Endothelial cell of umbilical vein (primary cell): Measurements from ENCODE around the gene ATXN7L1. TPM values are rescaled to one million over a fixed set of nuclear protein-coding genes. Genes with fewer than 3 reads are reported as not detected.

Experiments used
- BruUV-seq: library from RNA; stranded (reverse); fragments of 400-500 nt; replicated peaks from 2 replicates; lab custom pipeline; 2021; lab: Mats Ljungman, UMichigan
- CTCF ChIA-PET: fragments of 300-600, 350-600 bp; sonication (Branson Sonifier 250); formaldehyde crosslinking; loops from one replicate; lab custom pipeline; 2021; ENCODE audit warnings: antibody characterized with exemption, inconsistent platforms; lab: Charles Lee
- POLR2A ChIA-PET: fragments of 300-600, 350-600 bp; sonication (Branson Sonifier 250); formaldehyde crosslinking; loops from one replicate; lab custom pipeline; 2021; ENCODE audit warnings: antibody characterized with exemption, inconsistent platforms; lab: Charles Lee
- DNase-seq: peaks from one replicate; pipeline ENCODE4 v3.0.0-alpha.2; 2011; ENCODE audit warnings: low read depth, low spot score
- FAIRE-seq: peaks from 2 replicates; lab custom pipeline; 2011; peaks lifted over from hg19 to GRCh38; lab: Jason Lieb, UNC
- H2AFZ ChIP-seq: 2 replicates; pipeline ENCODE4 v1.6.0; 2012; ENCODE audit warnings: low read depth, low read length, control low read depth, inconsistent platforms
- H3K27ac ChIP-seq: 2 replicates; pipeline ENCODE4 v1.5.1; 2011; ENCODE audit warnings: low read depth, mild to moderate bottlenecking, control low read depth, low read length, moderate library complexity; ENCODE audit not compliant: insufficient read depth
- H3K27me3 ChIP-seq, 2 experiments: 2 replicates each; pipeline versions ENCODE4 v1.6.0 to v1.6.1; 2011; ENCODE audit warnings: low read length in 2 of 2, mixed read lengths in 1 of 2; ENCODE audit not compliant: control insufficient read depth in 2 of 2, insufficient read depth in 2 of 2
- H3K36me3 ChIP-seq, 2 experiments: 2 replicates in 1 of 2; 3 replicates in 1 of 2; pipeline ENCODE4 v1.5.1; 2011; ENCODE audit warnings: low read length in 2 of 2, mild to moderate bottlenecking in 1 of 2, moderate library complexity in 1 of 2; ENCODE audit not compliant: control insufficient read depth in 2 of 2, insufficient read depth in 2 of 2; ENCODE audit errors: extremely low read depth in 1 of 2
- H3K4me1 ChIP-seq: 3 replicates; pipeline ENCODE4 v1.5.1; 2011; ENCODE audit warnings: mild to moderate bottlenecking, low read length; ENCODE audit not compliant: control insufficient read depth, insufficient read depth; ENCODE audit errors: extremely low read depth
- H3K4me2 ChIP-seq: 2 replicates; pipeline ENCODE4 v1.6.1; 2011; ENCODE audit warnings: low read length, control low read depth, mixed read lengths; ENCODE audit not compliant: insufficient read depth
- H3K4me3 ChIP-seq, 3 experiments: fragments of 200-600 bp in 1 of 3; sonication (generic), shearing (Covaris generic) in 1 of 3; replicated peaks in 1 of 3; 2 replicates each; pipeline ENCODE4 v1.5.1; 2011 to 2016; ENCODE audit warnings: control low read depth in 3 of 3, low read length in 3 of 3, mild to moderate bottlenecking in 2 of 3, inconsistent platforms in 1 of 3, low read depth in 1 of 3, moderate library complexity in 1 of 3; ENCODE audit not compliant: insufficient read depth in 1 of 3
- H3K79me2 ChIP-seq: 2 replicates; pipeline ENCODE4 v1.6.0; 2012; ENCODE audit warnings: low read length, inconsistent platforms; ENCODE audit not compliant: control insufficient read depth, insufficient read depth
- H3K9ac ChIP-seq: replicated peaks from 2 replicates; pipeline ENCODE3; 2011; ENCODE audit warnings: low read length, control low read depth; ENCODE audit not compliant: insufficient read depth; ENCODE audit errors: extremely low read depth
- H3K9me1 ChIP-seq: replicated peaks from 3 replicates; pipeline ENCODE4 v1.6.0; 2011; ENCODE audit warnings: mild to moderate bottlenecking, low read length; ENCODE audit not compliant: control insufficient read depth, insufficient read depth; ENCODE audit errors: extremely low read depth
- H3K9me3 ChIP-seq: replicated peaks from 2 replicates; pipeline ENCODE4 v1.5.1; 2012; ENCODE audit warnings: low read length, inconsistent platforms; ENCODE audit not compliant: control insufficient read depth, insufficient read depth
- H4K20me1 ChIP-seq: replicated peaks from 2 replicates; pipeline ENCODE3; 2011; ENCODE audit warnings: mild to moderate bottlenecking, low read length; ENCODE audit not compliant: control insufficient read depth, insufficient read depth; ENCODE audit errors: extremely low read depth
- FOS ChIP-seq: IDR thresholded peaks from 2 replicates; pipeline ENCODE4 v1.6.1; 2011; ENCODE audit warnings: mild to moderate bottlenecking, low read length, moderate library complexity, borderline replicate concordance; ENCODE audit not compliant: insufficient read depth
- GATA2 ChIP-seq: IDR thresholded peaks from 2 replicates; pipeline ENCODE4 v1.7.0; 2011; ENCODE audit warnings: low read depth, mild to moderate bottlenecking, moderate library complexity, mixed read lengths, low read length; ENCODE audit not compliant: insufficient read length, insufficient read depth
- JUN ChIP-seq: IDR thresholded peaks from 2 replicates; pipeline ENCODE4 v1.6.1; 2011; ENCODE audit warnings: borderline replicate concordance, low read depth; ENCODE audit not compliant: insufficient read length, insufficient read depth
- POLR2A ChIP-seq: IDR thresholded peaks from 2 replicates; pipeline ENCODE4 v1.6.1; 2012; ENCODE audit warnings: low read depth, mild to moderate bottlenecking, control low read depth, low read length
- POLR2AphosphoS5 ChIP-seq: IDR thresholded peaks from 2 replicates; pipeline ENCODE4 v1.6.1; 2012; ENCODE audit warnings: low read depth, mild to moderate bottlenecking, control low read depth, low read length, moderate library complexity; ENCODE audit not compliant: insufficient read depth
- dilution Hi-C: fragments of 300-500 bp; cut with MboI; formaldehyde crosslinking; loops from one replicate; pipeline ENCODE4 v1.15.0; 2019; ENCODE audit warnings: low sequenced_read_pairs; ENCODE audit not compliant: extremely low pct_ligation_motif_present
- intact Hi-C: fragments of 100-400 bp; cut with micrococcal nuclease; formaldehyde crosslinking; loops from one replicate; pipeline ENCODE4 v1.10.0; 2022
- polyA plus RNA-seq, 4 experiments: library from polyadenylated mRNA; depleted of rRNA in 3 of 4; stranded (reverse) in 3 of 4; unstranded in 1 of 4; fragments of >200 nt; gene quantifications; 2 replicates each; pipeline versions ENCODE4 v1.2.1 to v1.2.3, GENCODE V29; 2011 to 2012; ENCODE audit warnings: missing spikeins in 1 of 4
- total RNA-seq: library from RNA; stranded (reverse); gene quantifications from 2 replicates; pipeline ENCODE4 v1.2.3, GENCODE V29; 2021
- TF ChIP-seq, protein P1 (sequence below): IDR thresholded peaks from 2 replicates; pipeline ENCODE4 v1.6.1; 2011; ENCODE audit not compliant: insufficient read depth, insufficient read length

The ATXN7L1 gene
- total and polyA plus RNA-seq, 2 donors (not counting 3 experiments of a cell fraction or from before 2014, with no cell fraction given): 4.6 to 15.6 TPM

- FAIRE-seq: no peak
- no peak overlapping the region for H3K27ac ChIP-seq
- no peak overlapping the region for H3K4me3 ChIP-seq
- BruUV-seq: no TSS peak
- no peak for DNase-seq
- no peaks in the 10 kb centered on the region for H3K27me3 ChIP-seq
- H3K9ac ChIP-seq: no peak overlapping the region
- H4K20me1 ChIP-seq: peaks cover 2% of the 10 kb centered on the region
- no peaks in the 10 kb centered on the region for H3K36me3 ChIP-seq
- intact Hi-C loops (no loop called here), dilution Hi-C loops (no loop called here)
- no peak overlapping the region for H2AFZ ChIP-seq
- no peak overlapping the region for H3K4me2 ChIP-seq
- POLR2A ChIA-PET: no interaction called here
- H3K4me1 ChIP-seq: peaks cover 17% of the 10 kb centered on the region
- H3K9me3 ChIP-seq: no peaks in the 10 kb centered on the region
- H3K79me2 ChIP-seq: no peaks in the 10 kb centered on the region
- no peak for TF ChIP-seq GATA2
- TF ChIP-seq, protein P1, sequence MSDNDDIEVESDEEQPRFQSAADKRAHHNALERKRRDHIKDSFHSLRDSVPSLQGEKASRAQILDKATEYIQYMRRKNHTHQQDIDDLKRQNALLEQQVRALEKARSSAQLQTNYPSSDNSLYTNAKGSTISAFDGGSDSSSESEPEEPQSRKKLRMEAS: no peak
- no peak for TF ChIP-seq POLR2A
- TF ChIP-seq JUN: no peak
- TF ChIP-seq POLR2AphosphoS5: no peak
- TF ChIP-seq FOS: no peak
- CTCF ChIA-PET: interaction anchor here (1.0 to 2.1 kb wide), 3 partner anchors 10 to 23 kb away, joined by 3 to 7 read pairs (median 3); no protein-coding TSS in a partner anchor
- no peaks in the 10 kb centered on the region for H3K9me1 ChIP-seq
These were observed 202.0 kb downstream of the ATXN7L1 start for GRCh38 chr7:105674200-105674920.
